ENCODE results near the gene RUBCN. TPM values are rescaled to one million over a fixed set of nuclear protein-coding genes. Genes with fewer than 3 reads are reported as not detected.

Gene RUBCN
- total RNA-seq, result 10 to 100 TPM; 27.3 to 27.7 TPM

DNA sequence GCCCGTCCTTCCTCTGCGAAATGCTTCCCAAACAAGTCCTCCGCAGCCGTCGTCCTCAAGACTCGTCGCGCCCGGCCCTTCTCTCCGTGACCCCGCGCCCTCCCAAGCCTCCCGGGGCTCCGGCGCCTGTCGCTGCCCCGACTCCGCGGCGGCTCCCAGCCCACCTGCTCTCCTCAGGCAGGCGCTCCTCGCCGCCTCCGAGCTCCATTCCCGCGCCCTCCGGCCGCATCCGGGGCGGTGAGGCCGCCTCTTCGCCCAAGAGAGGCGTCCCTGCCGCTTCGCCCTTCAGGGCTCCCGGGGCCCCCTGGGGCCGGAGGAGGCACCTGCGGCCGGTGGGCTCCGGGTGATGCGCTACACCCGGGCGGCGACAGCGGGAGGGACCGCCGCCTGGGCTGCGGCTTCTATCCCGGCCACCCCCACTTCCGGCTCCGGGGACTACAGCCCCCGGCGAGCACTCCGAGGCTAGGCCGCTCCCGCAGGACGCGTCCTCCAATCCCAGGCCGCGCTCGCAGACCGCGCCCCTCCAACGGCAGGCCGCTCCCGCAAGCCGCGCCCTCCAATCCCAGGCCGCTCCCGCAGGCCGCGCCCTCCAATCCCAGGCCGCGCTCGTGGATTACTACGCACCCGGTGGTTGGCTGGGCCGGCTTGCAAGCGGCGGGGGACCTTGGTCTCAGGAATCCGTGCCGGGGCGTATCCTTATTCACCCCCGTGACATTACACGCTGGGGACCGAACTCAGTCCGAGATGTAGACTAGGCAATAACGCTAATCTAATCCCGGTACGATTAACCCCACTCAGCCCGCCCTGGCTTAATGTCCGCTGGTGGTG is at the start of gene RUBCN:
TSS of gene RUBCN (minus strand) at position 414 of the 828 bp plus-strand sequence. CDS start at position 229, 185 bp downstream.
- Mint-ChIP-seq H3K36me3 (ENCODE audit: low read depth) (peaks cover 11% of the 10 kb centered on the region), H3K9me3 (no peaks in the 10 kb centered on the region), H3K4me1 (ENCODE audit: low read depth) (peaks cover 37% of the 10 kb centered on the region), H3K27ac (peak within 1 kb of the TSS; percentile 92), H3K4me3 (peak within 1 kb of the TSS; percentile 82), H3K27me3 (no peaks in the 10 kb centered on the region)
- ATAC-seq (peak; percentile 97), DNase-seq (peak; percentile 96)
- intact Hi-C loops (cut with micrococcal nuclease), result no loop called here
- TF ChIP-seq, protein P1, sequence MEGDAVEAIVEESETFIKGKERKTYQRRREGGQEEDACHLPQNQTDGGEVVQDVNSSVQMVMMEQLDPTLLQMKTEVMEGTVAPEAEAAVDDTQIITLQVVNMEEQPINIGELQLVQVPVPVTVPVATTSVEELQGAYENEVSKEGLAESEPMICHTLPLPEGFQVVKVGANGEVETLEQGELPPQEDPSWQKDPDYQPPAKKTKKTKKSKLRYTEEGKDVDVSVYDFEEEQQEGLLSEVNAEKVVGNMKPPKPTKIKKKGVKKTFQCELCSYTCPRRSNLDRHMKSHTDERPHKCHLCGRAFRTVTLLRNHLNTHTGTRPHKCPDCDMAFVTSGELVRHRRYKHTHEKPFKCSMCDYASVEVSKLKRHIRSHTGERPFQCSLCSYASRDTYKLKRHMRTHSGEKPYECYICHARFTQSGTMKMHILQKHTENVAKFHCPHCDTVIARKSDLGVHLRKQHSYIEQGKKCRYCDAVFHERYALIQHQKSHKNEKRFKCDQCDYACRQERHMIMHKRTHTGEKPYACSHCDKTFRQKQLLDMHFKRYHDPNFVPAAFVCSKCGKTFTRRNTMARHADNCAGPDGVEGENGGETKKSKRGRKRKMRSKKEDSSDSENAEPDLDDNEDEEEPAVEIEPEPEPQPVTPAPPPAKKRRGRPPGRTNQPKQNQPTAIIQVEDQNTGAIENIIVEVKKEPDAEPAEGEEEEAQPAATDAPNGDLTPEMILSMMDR (IDR thresholded peaks at IDR 0.05), result no peak
- ChIA-PET CTCF (interaction anchor here (1.1 to 2.2 kb wide), 3 partner anchors 14 to 138 kb away, joined by 4 to 8 read pairs (median 5); no protein-coding TSS in a partner anchor), POLR2A (interaction anchor here (0.6 to 2.4 kb wide), 7 partner anchors 13 to 181 kb away, joined by 3 to 16 read pairs (median 4); partner anchors contain the start of genes BDH1 and FYTTD1)

DNA sequence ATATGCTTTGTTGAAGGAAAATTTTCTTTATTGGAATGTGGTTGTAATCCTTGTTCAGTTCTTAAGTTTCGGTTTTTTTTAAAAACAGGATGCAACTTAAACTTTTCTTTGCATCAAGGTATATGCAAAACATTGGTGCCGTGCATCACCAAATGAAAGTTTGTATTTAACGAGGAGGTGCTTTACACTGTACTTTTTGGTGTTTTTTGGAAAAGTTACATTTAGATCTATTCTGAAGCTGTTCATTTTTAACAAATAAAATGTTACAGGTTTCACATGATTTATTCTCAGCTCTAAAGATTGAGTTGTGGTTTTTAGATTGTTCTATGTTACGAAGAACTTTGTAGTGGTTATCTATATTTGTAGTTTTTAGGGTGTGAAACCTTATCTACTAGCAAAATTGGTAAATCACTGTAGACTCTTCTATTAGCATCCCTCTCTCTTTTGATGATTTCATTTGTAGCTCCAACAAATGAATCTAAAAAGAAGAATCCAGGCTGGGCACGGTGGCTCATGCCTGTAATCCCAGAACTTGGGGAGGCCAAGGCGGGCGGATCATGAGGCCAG is 47.4 kb upstream of the RUBCN start:
- Mint-ChIP-seq H3K27ac (no peak overlapping the region), H3K4me1 (ENCODE audit: low read depth) (peaks cover 10% of the 10 kb centered on the region), H3K27me3 (no peaks in the 10 kb centered on the region), H3K4me3 (no peak overlapping the region), H3K36me3 (ENCODE audit: low read depth) (peaks cover 16% of the 10 kb centered on the region), H3K9me3 (no peaks in the 10 kb centered on the region)
- ATAC-seq, result no peak
- CTCF ChIA-PET, result interaction anchor here (1.4 kb wide), 1 partner anchor 297 kb away, joined by 5 read pairs; no protein-coding TSS in a partner anchor
- no peak for DNase-seq
- intact Hi-C loops (cut with micrococcal nuclease), result no loop called here
- TF ChIP-seq, protein P1 (IDR thresholded peaks at IDR 0.05), result no peak
- POLR2A ChIA-PET, result interaction anchor here (0.7 to 1.0 kb wide), 2 partner anchors 8 to 12 kb away, joined by 3 to 4 read pairs; partner anchors contain the start of gene LRCH3

DNA sequence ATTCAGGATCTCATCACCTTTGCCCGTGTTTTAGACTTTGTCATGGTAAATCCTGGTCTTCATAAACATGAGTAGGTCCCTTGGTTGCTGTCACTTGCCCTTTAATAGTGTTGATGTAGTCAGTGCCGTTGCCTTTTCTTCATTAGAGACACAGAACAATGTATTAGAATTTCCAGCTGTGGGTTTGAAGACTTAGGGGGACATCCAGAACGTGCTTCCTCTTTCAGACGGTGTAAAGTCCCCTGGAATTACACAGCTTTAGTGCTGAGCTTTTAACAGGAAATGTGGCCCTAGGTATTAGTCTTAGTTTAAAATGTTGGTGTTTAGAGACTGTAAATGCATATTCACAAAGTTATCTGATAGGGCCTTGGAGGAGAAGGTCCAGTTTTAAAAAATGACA is 45.5 kb upstream of the RUBCN start:
- CTCF ChIA-PET, result no interaction called here
- Mint-ChIP-seq H3K4me1 (ENCODE audit: low read depth) (peaks cover 5% of the 10 kb centered on the region), H3K36me3 (ENCODE audit: low read depth) (peaks cover 21% of the 10 kb centered on the region), H3K9me3 (no peaks in the 10 kb centered on the region), H3K27me3 (no peaks in the 10 kb centered on the region), H3K4me3 (no peak overlapping the region), H3K27ac (peak overlapping the region; percentile 63)
- TF ChIP-seq, protein P1 (IDR thresholded peaks at IDR 0.05), result no peak
- DNase-seq (no peak), ATAC-seq (no peak)
- intact Hi-C loops (cut with micrococcal nuclease), result no loop called here
- POLR2A ChIA-PET, result interaction anchor here (1.4 kb wide), 1 partner anchor 9 kb away, joined by 4 read pairs; no protein-coding TSS in a partner anchor

DNA sequence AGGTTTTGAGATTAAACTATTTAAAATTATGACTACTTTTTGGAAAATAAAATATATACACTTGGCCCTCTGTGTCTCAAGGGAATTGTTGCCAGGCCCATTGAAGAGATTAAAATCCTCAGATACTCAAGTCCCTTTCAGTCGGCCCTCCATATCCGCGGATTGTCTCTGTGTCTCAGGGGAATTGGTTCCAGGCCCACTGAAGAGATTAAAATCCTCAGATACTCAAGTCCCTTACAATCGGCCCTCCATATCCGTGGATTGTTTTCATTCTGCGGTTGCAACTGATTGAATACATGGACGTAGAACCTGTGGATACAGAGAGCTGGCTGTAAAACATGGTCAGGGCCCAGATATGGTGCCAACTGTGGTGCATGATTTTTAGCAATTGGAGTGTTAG is 38.6 kb upstream of the RUBCN start:
- TF ChIP-seq, protein P1 (IDR thresholded peaks at IDR 0.05), result no peak
- no peaks in the 10 kb centered on the region for H3K4me1 Mint-ChIP-seq (ENCODE audit: low read depth)
- no peak overlapping the region for H3K4me3 Mint-ChIP-seq
- intact Hi-C loops (cut with micrococcal nuclease), result no loop called here
- peaks cover 22% of the 10 kb centered on the region for H3K36me3 Mint-ChIP-seq (ENCODE audit: low read depth)
- peak overlapping the region; percentile 43 for H3K27ac Mint-ChIP-seq
- DNase-seq, result no peak
- ChIA-PET POLR2A (interaction anchor here (1.1 kb wide), 1 partner anchor 16 kb away, joined by 4 read pairs; the partner anchor contains the start of gene LRCH3), CTCF (interaction anchor here (1.6 kb wide), 1 partner anchor 22 kb away, joined by 3 read pairs; no protein-coding TSS in a partner anchor)
- H3K27me3 Mint-ChIP-seq, result no peaks in the 10 kb centered on the region
- ATAC-seq, result no peak
- no peaks in the 10 kb centered on the region for H3K9me3 Mint-ChIP-seq

Data from activated CD8-positive, alpha-beta T cell treated with anti-CD3 and anti-CD28 coated beads for 36 hours (primary cell).